Breast epithelium (tissue), 3 donors: ENCODE data around the gene PTPRG.

Experiments used
- POLR2AphosphoS5 ChIP-seq, 3 donors: sonication (generic); formaldehyde crosslinking; IDR thresholded peaks; one replicate each; pipeline ENCODE4 v1.6.1; 2017; ENCODE audit warnings: antibody characterized with exemption in 3 of 3
- TF ChIP-seq, protein P1 (sequence below), 3 donors: fragments of 450-650 bp; IDR thresholded peaks; one replicate each; pipeline ENCODE4 v1.5.1; 2016 to 2017; ENCODE audit warnings: antibody characterized with exemption in 3 of 3, mild to moderate bottlenecking in 3 of 3, moderate library complexity in 3 of 3

DNA sequence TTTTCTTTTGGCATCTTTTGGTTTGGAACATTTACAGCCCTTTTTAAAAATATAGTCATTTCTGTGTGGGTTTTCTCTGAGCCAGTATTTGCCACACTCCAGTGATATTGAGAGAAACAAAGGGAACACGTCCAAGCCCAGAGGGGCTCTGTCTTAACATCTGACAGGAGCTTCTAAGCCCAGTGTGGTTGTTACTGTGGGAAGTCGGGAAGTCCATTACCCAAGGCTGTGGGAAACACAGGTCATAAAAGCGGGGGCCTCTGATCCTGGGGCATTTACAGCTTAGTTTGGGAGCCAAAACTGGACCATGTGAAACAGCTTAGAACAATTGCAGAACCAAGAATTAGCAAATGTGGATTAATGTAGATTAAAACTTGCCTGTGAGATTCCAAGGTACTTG is 123.0 kb downstream of the PTPRG start:
- TF ChIP-seq, protein P1, sequence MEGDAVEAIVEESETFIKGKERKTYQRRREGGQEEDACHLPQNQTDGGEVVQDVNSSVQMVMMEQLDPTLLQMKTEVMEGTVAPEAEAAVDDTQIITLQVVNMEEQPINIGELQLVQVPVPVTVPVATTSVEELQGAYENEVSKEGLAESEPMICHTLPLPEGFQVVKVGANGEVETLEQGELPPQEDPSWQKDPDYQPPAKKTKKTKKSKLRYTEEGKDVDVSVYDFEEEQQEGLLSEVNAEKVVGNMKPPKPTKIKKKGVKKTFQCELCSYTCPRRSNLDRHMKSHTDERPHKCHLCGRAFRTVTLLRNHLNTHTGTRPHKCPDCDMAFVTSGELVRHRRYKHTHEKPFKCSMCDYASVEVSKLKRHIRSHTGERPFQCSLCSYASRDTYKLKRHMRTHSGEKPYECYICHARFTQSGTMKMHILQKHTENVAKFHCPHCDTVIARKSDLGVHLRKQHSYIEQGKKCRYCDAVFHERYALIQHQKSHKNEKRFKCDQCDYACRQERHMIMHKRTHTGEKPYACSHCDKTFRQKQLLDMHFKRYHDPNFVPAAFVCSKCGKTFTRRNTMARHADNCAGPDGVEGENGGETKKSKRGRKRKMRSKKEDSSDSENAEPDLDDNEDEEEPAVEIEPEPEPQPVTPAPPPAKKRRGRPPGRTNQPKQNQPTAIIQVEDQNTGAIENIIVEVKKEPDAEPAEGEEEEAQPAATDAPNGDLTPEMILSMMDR (IDR thresholded peaks at IDR 0.05), result no peak
- no peak for TF ChIP-seq POLR2AphosphoS5 (IDR thresholded peaks at IDR 0.05)
